ENCODE data around the gene SPATA46. TPM values are rescaled to one million over a fixed set of nuclear protein-coding genes. Genes with fewer than 3 reads are reported as not detected.

SPATA46 gene
- total and polyA plus RNA-seq, 2 experiments from 2014 or later: not detected

DNA sequence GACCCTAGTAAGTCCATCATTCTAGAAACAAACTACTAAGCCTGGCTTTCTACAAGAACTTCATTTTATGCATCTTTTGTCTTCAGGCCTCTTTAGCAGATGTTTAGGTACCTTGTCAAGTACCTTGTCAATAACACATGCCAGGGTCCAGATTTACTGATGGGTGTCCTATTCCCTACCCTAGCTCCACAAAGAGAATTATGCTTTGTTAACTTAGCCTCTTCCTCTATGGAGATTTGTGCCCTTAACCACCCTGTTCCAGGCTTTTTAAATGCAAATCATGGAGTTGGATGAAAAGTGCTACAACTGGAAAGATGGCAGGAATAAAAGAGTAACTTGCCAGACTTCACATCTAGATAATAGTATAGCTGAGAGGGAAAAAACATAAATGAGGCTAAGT is 42.7 kb downstream of the SPATA46 start:
- no peaks in the 10 kb centered on the region for H3K27me3 ChIP-seq
- no peak overlapping the region for H3K27ac ChIP-seq
- H3K4me1 ChIP-seq (ENCODE audit: low read depth): peaks cover 4% of the 10 kb centered on the region
- H3K4me3 ChIP-seq: no peak overlapping the region
- H3K9me3 ChIP-seq (ENCODE audit: low read depth): no peaks in the 10 kb centered on the region
- TF ChIP-seq, protein P1, sequence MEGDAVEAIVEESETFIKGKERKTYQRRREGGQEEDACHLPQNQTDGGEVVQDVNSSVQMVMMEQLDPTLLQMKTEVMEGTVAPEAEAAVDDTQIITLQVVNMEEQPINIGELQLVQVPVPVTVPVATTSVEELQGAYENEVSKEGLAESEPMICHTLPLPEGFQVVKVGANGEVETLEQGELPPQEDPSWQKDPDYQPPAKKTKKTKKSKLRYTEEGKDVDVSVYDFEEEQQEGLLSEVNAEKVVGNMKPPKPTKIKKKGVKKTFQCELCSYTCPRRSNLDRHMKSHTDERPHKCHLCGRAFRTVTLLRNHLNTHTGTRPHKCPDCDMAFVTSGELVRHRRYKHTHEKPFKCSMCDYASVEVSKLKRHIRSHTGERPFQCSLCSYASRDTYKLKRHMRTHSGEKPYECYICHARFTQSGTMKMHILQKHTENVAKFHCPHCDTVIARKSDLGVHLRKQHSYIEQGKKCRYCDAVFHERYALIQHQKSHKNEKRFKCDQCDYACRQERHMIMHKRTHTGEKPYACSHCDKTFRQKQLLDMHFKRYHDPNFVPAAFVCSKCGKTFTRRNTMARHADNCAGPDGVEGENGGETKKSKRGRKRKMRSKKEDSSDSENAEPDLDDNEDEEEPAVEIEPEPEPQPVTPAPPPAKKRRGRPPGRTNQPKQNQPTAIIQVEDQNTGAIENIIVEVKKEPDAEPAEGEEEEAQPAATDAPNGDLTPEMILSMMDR (IDR thresholded peaks at IDR 0.05; ENCODE audit: low read depth, low read length): no peak
- no peaks in the 10 kb centered on the region for H3K36me3 ChIP-seq
- DNase-seq (ENCODE audit: low read depth in 1 of 2, low spot score in 1 of 2): no peak

DNA sequence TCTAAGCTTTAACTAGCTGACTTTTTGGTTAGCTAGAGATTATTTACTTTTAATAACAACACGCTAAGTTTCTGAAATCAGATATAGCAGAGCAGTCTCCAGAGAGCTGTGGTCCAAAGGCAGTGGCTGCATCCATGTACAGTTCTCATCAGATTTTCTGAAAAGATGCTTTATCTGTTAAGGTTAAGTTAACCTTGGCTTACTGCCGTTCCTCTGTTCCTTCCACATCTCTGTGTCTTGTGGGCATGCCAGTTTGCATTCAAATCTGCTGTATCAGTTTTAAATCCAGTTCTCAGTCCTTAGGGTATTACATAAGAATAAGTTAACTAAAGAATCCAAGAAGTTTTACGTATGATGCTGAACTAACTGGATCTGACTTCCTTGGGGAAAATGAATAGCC is 46.8 kb downstream of the SPATA46 start:
- Histone ChIP-seq H3K27me3 (no peaks in the 10 kb centered on the region), H3K27ac (no peak overlapping the region), H3K36me3 (no peaks in the 10 kb centered on the region), H3K4me3 (no peak overlapping the region), H3K9me3 (ENCODE audit: low read depth) (no peaks in the 10 kb centered on the region), H3K4me1 (ENCODE audit: low read depth) (no peaks in the 10 kb centered on the region)
- TF ChIP-seq, protein P1 (IDR thresholded peaks at IDR 0.05; ENCODE audit: low read depth, low read length): no peak
- DNase-seq (ENCODE audit: low read depth in 1 of 2, low spot score in 1 of 2): no peak

DNA sequence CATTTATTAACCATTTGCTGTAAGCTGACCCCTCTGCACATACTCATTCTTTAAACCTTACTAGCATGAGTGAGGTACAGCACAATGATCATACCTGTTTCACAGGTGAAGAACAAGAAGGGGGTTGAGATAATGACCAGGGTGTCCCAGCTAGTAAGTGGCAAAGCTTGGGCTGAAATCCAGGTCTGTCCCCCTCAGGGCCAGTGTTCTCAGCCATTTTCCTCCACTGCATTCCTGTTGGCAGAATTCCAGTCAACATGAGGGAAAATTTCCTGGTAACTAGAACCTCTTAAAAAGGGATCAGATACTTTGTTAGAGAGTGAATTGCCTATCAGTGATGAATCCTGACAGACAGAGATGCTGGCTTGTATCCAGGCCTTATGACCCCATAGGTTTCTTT is 48.1 kb downstream of the SPATA46 start:
- Histone ChIP-seq H3K9me3 (ENCODE audit: low read depth) (no peaks in the 10 kb centered on the region), H3K27ac (no peak overlapping the region), H3K4me1 (ENCODE audit: low read depth) (no peaks in the 10 kb centered on the region), H3K36me3 (no peaks in the 10 kb centered on the region), H3K4me3 (no peak overlapping the region), H3K27me3 (no peaks in the 10 kb centered on the region)
- DNase-seq (ENCODE audit: low read depth in 1 of 2, low spot score in 1 of 2): no peak
- TF ChIP-seq, protein P1 (IDR thresholded peaks at IDR 0.05; ENCODE audit: low read depth, low read length): no peak

DNA sequence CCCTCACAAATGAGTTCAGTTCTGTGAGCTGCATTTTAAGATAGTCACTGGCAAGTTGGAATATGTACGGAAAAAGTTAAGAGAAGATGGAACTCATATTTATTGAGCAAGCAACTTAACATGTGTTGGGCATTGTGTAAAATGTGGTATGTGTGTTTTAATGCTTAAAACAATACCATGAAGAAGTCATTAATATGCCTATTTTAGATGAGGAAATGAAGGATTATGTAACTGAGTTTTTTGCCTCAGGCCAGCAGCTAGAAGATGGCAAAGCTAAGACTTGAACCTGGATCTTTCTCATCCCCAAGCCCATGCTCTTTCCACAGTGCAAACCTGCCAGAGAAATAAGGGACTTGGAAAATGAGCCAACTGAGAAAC is 48.9 kb downstream of the SPATA46 start:
- TF ChIP-seq, protein P1 (IDR thresholded peaks at IDR 0.05; ENCODE audit: low read depth, low read length): no peak
- no peak for DNase-seq (ENCODE audit: low read depth in 1 of 2, low spot score in 1 of 2)

DNA sequence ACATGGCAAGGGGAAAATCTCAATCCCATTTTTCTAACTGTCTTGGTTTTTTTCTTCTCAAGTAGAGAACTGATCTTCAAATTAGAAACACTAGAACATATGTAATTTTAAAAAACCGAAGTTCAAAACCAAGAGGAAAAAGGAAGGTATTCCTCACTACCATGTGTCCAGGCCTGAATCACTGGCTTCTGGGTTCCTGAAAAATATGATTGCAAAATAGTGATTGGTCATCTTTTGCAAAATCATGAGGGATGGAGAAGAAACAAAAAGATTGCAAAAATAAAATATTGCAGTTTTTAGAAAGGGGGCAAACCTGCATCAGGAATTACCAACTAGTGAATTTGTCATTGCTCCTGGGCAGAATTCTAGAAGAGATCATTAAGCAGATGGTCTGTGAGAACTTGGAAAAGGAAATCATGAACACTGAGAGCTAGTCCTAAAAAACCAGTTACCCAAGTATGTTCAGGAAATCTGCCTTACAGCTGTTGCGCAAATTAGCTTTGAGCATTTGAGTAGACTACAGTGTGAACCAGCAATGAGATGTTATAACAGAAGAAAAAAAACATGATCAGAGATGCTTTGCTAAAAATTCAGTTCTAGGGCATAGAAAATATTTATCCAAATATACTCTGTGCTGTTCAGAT is 49.4 kb downstream of the SPATA46 start:
- H3K27me3 ChIP-seq: no peaks in the 10 kb centered on the region
- H3K4me1 ChIP-seq (ENCODE audit: low read depth): no peaks in the 10 kb centered on the region
- TF ChIP-seq, protein P1 (IDR thresholded peaks at IDR 0.05; ENCODE audit: low read depth, low read length): no peak
- H3K27ac ChIP-seq: no peak overlapping the region
- no peaks in the 10 kb centered on the region for H3K36me3 ChIP-seq
- H3K4me3 ChIP-seq: no peak overlapping the region
- peak in 1 of 2 donors; percentile 52 for DNase-seq (ENCODE audit: low read depth in 1 of 2, low spot score in 1 of 2)
- H3K9me3 ChIP-seq (ENCODE audit: low read depth): no peaks in the 10 kb centered on the region

More for the DNA sequence above, 48.9 kb downstream of the SPATA46 start:
- Histone ChIP-seq H3K4me3 (no peak overlapping the region), H3K36me3 (no peaks in the 10 kb centered on the region), H3K4me1 (ENCODE audit: low read depth) (no peaks in the 10 kb centered on the region), H3K27ac (no peak overlapping the region), H3K9me3 (ENCODE audit: low read depth) (no peaks in the 10 kb centered on the region), H3K27me3 (no peaks in the 10 kb centered on the region)
